Measurements from ENCODE around the gene C19orf33. TPM values are rescaled to one million over a fixed set of nuclear protein-coding genes. Genes with fewer than 3 reads are reported as not detected.
A peak's percentile ranks its signal among the peaks of the same experiment; 100 is the strongest.

Gene C19orf33
- total RNA-seq, 1 donor from 2014 or later: 46.8 TPM

GRCh38 chr19:38319421-38320258 lies 15.6 kb downstream of the C19orf33 start, which contains the start of gene KCNK6:
KCNK6 (plus strand) TSS chr19:38319845; CDS start chr19:38319951, 106 bp downstream.
- Mint-ChIP-seq H3K4me3 (peak within 1 kb of the TSS; percentile 84), H3K9me3 (no peaks in the 10 kb centered on the region), H3K27me3 (peaks cover 56% of the 10 kb centered on the region), H3K4me1 (ENCODE audit: unreplicated experiment) (peaks cover 3% of the 10 kb centered on the region), H3K27ac (peak within 1 kb of the TSS; percentile 64), H3K36me3 (peaks cover 5% of the 10 kb centered on the region)
- no peak for TF ChIP-seq CTCF (conservative IDR thresholded peaks at IDR 0.05)
- no peak for DNase-seq (ENCODE audit: extremely low spot score, unreplicated experiment)

GRCh38 chr19:38320969-38321339 lies 16.9 kb downstream of the C19orf33 start:
- DNase-seq (ENCODE audit: extremely low spot score, unreplicated experiment): no peak
- Mint-ChIP-seq H3K4me3 (peak overlapping the region; percentile 81), H3K27me3 (peaks cover 56% of the 10 kb centered on the region), H3K27ac (no peak overlapping the region), H3K9me3 (no peaks in the 10 kb centered on the region), H3K36me3 (peaks cover 5% of the 10 kb centered on the region), H3K4me1 (ENCODE audit: unreplicated experiment) (peaks cover 3% of the 10 kb centered on the region)
- TF ChIP-seq CTCF (conservative IDR thresholded peaks at IDR 0.05): no peak

GRCh38 chr19:38321646-38322196 lies 17.7 kb downstream of the C19orf33 start:
- Mint-ChIP-seq H3K36me3 (peaks cover 5% of the 10 kb centered on the region), H3K4me3 (peak overlapping the region; percentile 75), H3K9me3 (no peaks in the 10 kb centered on the region), H3K4me1 (ENCODE audit: unreplicated experiment) (no peaks in the 10 kb centered on the region), H3K27ac (peak overlapping the region; percentile 64), H3K27me3 (peaks cover 53% of the 10 kb centered on the region)
- no peak for TF ChIP-seq CTCF (conservative IDR thresholded peaks at IDR 0.05)
- DNase-seq (ENCODE audit: extremely low spot score, unreplicated experiment): no peak

- Mint-ChIP-seq H3K9me3 (no peaks in the 10 kb centered on the region), H3K4me3 (no peak overlapping the region), H3K4me1 (ENCODE audit: unreplicated experiment) (no peaks in the 10 kb centered on the region), H3K27me3 (peaks cover 42% of the 10 kb centered on the region), H3K36me3 (peaks cover 5% of the 10 kb centered on the region), H3K27ac (no peak overlapping the region)
- TF ChIP-seq CTCF (conservative IDR thresholded peaks at IDR 0.05): no peak
- no peak for DNase-seq (ENCODE audit: extremely low spot score, unreplicated experiment)
These were observed 19.2 kb downstream of the C19orf33 start for GRCh38 chr19:38323291-38323690.

GRCh38 chr19:38324431-38324830 lies 20.4 kb downstream of the C19orf33 start:
- no peaks in the 10 kb centered on the region for H3K4me1 Mint-ChIP-seq (ENCODE audit: unreplicated experiment)
- peaks cover 30% of the 10 kb centered on the region for H3K27me3 Mint-ChIP-seq
- H3K36me3 Mint-ChIP-seq: peaks cover 5% of the 10 kb centered on the region
- no peak for TF ChIP-seq CTCF (conservative IDR thresholded peaks at IDR 0.05)
- H3K4me3 Mint-ChIP-seq: no peak overlapping the region
- no peak for DNase-seq (ENCODE audit: extremely low spot score, unreplicated experiment)
- H3K27ac Mint-ChIP-seq: no peak overlapping the region
- no peaks in the 10 kb centered on the region for H3K9me3 Mint-ChIP-seq
